HCT116 (cell line): Measurements from ENCODE around the gene LCK. TPM values are rescaled to one million over a fixed set of nuclear protein-coding genes. Genes with fewer than 3 reads are reported as not detected.

Source experiments
- ATAC-seq: fragments of 200-7000 bp; cut with Tn5 transposase; 2 replicates; pipeline ENCODE4 v1.9.1; 2020; ENCODE audit warnings: mild to moderate bottlenecking, moderate library complexity
- BruUV-seq: library from RNA; stranded (reverse); fragments of 400-500 nt; replicated peaks from 2 replicates; lab custom pipeline; 2021; lab: Mats Ljungman, UMichigan
- CTCF ChIA-PET: fragments of 300-600 bp; sonication (Branson Sonifier 250); formaldehyde crosslinking; loops from one replicate; lab custom pipeline; 2021; ENCODE audit warnings: antibody characterized with exemption; lab: Charles Lee
- POLR2A ChIA-PET: fragments of 300-600, 350-600 bp; sonication (Branson Sonifier 250); formaldehyde crosslinking; loops from one replicate; lab custom pipeline; 2021; ENCODE audit warnings: antibody characterized with exemption; lab: Charles Lee
- RAD21 ChIA-PET, 2 experiments: fragments of 300-600 bp; sonication (Branson Sonifier 250); formaldehyde crosslinking; loops; one replicate each; lab custom pipeline; 2023; ENCODE audit warnings: low total read pairs in 2 of 2; ENCODE audit not compliant: uncharacterized antibody in 2 of 2, unreplicated experiment in 2 of 2, low non-redundant PET in 1 of 2; lab: Charles Lee
- DNase-seq: peaks from one replicate; pipeline ENCODE4 v3.0.0-alpha.2; 2010; ENCODE audit warnings: low read depth, low spot score
- H2AFZ ChIP-seq: fragments of 200-600 bp; shearing (Covaris generic), sonication (generic); 2 replicates; pipeline ENCODE4 v1.6.1; 2017; ENCODE audit warnings: low read depth, mixed run types, mixed read lengths, antibody characterized with exemption, low read length; ENCODE audit not compliant: poor library complexity, severe bottlenecking
- H3K27ac ChIP-seq: 2 replicates; pipeline ENCODE4 v1.5.1; 2012; ENCODE audit warnings: low read depth, low read length
- H3K27me3 ChIP-seq: fragments of 200-600 bp; sonication (generic); 2 replicates; pipeline ENCODE4 v1.6.1; 2016; ENCODE audit warnings: mixed run types, low read length, mixed read lengths; ENCODE audit not compliant: insufficient read depth
- H3K36me3 ChIP-seq, 2 experiments: fragments of 200-500 bp in 1 of 2; fragments of 200-600 bp in 1 of 2; sonication (Bioruptor generic) in 1 of 2; sonication (generic) in 1 of 2; 2 replicates each; pipeline versions ENCODE4 v1.5.1 to v1.6.1; 2014 to 2016; ENCODE audit warnings: low read length in 2 of 2, inconsistent platforms in 1 of 2, mixed read lengths in 1 of 2, mixed run types in 1 of 2; ENCODE audit not compliant: insufficient read depth in 2 of 2, control insufficient read depth in 1 of 2
- H3K4me1 ChIP-seq, 2 experiments: fragments of 200-600 bp in 1 of 2; sonication (generic) in 1 of 2; 2 replicates each; pipeline versions ENCODE4 v1.5.1 to v1.6.1; 2012 to 2017; ENCODE audit warnings: low read length in 2 of 2, inconsistent platforms in 1 of 2, mild to moderate bottlenecking in 1 of 2, mixed read lengths in 1 of 2, mixed run types in 1 of 2, moderate library complexity in 1 of 2; ENCODE audit not compliant: insufficient read depth in 2 of 2, control insufficient read depth in 1 of 2
- H3K4me2 ChIP-seq: fragments of 200-600 bp; sonication (generic); 2 replicates; pipeline ENCODE4 v1.6.1; 2017; ENCODE audit warnings: mixed run types, low read length, mixed read lengths
- H3K4me3 ChIP-seq, 2 experiments: fragments of 200-600 bp in 1 of 2; sonication (generic) in 1 of 2; replicated peaks in 1 of 2; 2 replicates each; pipeline ENCODE4 v1.5.1; 2011 to 2016; ENCODE audit warnings: low read length in 2 of 2, control low read depth in 1 of 2, low read depth in 1 of 2, mild to moderate bottlenecking in 1 of 2, mixed read lengths in 1 of 2, mixed run types in 1 of 2
- H3K79me2 ChIP-seq: fragments of 200-600 bp; sonication (generic); 2 replicates; pipeline ENCODE4 v1.6.1; 2017; ENCODE audit warnings: mild to moderate bottlenecking, mixed run types, low read length, moderate library complexity, mixed read lengths; ENCODE audit not compliant: insufficient read depth
- H3K9ac ChIP-seq: fragments of 200-600 bp; sonication (generic); 2 replicates; pipeline ENCODE4 v1.6.1; 2016; ENCODE audit warnings: low read length, mixed read lengths
- H3K9me2 ChIP-seq: fragments of 200-600 bp; sonication (generic), shearing (Covaris generic); 2 replicates; pipeline ENCODE4 v1.6.1; 2017; ENCODE audit warnings: mixed run types, mild to moderate bottlenecking, moderate library complexity; ENCODE audit not compliant: insufficient read depth
- H3K9me3 ChIP-seq, 2 experiments: fragments of 200-500 bp in 1 of 2; fragments of 200-600 bp in 1 of 2; sonication (Bioruptor generic) in 1 of 2; sonication (generic) in 1 of 2; 2 replicates each; pipeline ENCODE4 v1.6.1; 2014 to 2017; ENCODE audit warnings: low read length in 2 of 2, mixed read lengths in 2 of 2, inconsistent platforms in 1 of 2, low read depth in 1 of 2, mild to moderate bottlenecking in 1 of 2, mixed run types in 1 of 2, moderate library complexity in 1 of 2; ENCODE audit not compliant: control insufficient read depth in 1 of 2, insufficient read depth in 1 of 2
- H4K20me1 ChIP-seq: fragments of 200-600 bp; sonication (generic), shearing (Covaris generic); 2 replicates; pipeline ENCODE4 v1.6.1; 2017; ENCODE audit warnings: mixed run types, mild to moderate bottlenecking, moderate library complexity; ENCODE audit not compliant: insufficient read depth
- CEBPB ChIP-seq: IDR thresholded peaks from 2 replicates; pipeline ENCODE4 v1.6.1; 2012; ENCODE audit warnings: low read depth
- ELF1 ChIP-seq: IDR thresholded peaks from 2 replicates; pipeline ENCODE4 v1.6.1; 2012; ENCODE audit warnings: low read depth, borderline replicate concordance
- EZH2 ChIP-seq: fragments of 200-600 bp; sonication (generic); IDR thresholded peaks from 2 replicates; pipeline ENCODE4 v1.6.1; 2017; ENCODE audit warnings: antibody characterized with exemption, mixed run types
- EZH2phosphoT487 ChIP-seq: fragments of 200-600 bp; IDR thresholded peaks from 2 replicates; pipeline ENCODE4 v1.6.1; 2018; ENCODE audit warnings: antibody characterized with exemption, borderline replicate concordance
- JUND ChIP-seq: IDR thresholded peaks from 2 replicates; pipeline ENCODE4 v1.6.1; 2012
- MAX ChIP-seq: IDR thresholded peaks from 2 replicates; pipeline ENCODE4 v1.6.1; 2012
- POLR2AphosphoS5 ChIP-seq: IDR thresholded peaks from 2 replicates; pipeline ENCODE4 v1.6.1; 2011; ENCODE audit warnings: mild to moderate bottlenecking, low read depth, low read length, moderate library complexity
- REST ChIP-seq: IDR thresholded peaks from 2 replicates; pipeline ENCODE4 v1.6.1; 2012; ENCODE audit warnings: low read depth
- SRF ChIP-seq: IDR thresholded peaks from 2 replicates; pipeline ENCODE4 v1.6.1; 2012; ENCODE audit warnings: low read depth
- TCF7L2 ChIP-seq: IDR thresholded peaks from 2 replicates; pipeline ENCODE4 v1.7.0; 2011; ENCODE audit warnings: borderline replicate concordance, inconsistent platforms; ENCODE audit not compliant: insufficient read depth, insufficient read length; ENCODE audit errors: extremely low read depth
- intact Hi-C: fragments of 100-400 bp; cut with micrococcal nuclease; formaldehyde crosslinking; loops from 2 replicates; pipeline ENCODE4 v1.10.0; 2022
- total RNA-seq: library from RNA; stranded (reverse); gene quantifications from one replicate; pipeline ENCODE4 v1.2.1, GENCODE V29; 2021; ENCODE audit not compliant: unreplicated experiment

The LCK gene
- total RNA-seq, 1 experiment from 2014 or later: 0.79 TPM

GRCh38 chr1:32329931-32330466 is 78.9 kb downstream of the LCK start:
- no peaks in the 10 kb centered on the region for H3K27me3 ChIP-seq
- ATAC-seq: no peak
- H4K20me1 ChIP-seq: no peaks in the 10 kb centered on the region
- no peak for TF ChIP-seq TCF7L2
- TF ChIP-seq POLR2AphosphoS5: no peak
- no peak for TF ChIP-seq REST
- no peak for TF ChIP-seq CEBPB
- no peak for TF ChIP-seq SRF
- TF ChIP-seq ELF1: no peak
- no peak for TF ChIP-seq JUND
- no peak for TF ChIP-seq EZH2
- no peak for TF ChIP-seq MAX
- no peak for TF ChIP-seq EZH2phosphoT487
- TF ChIP-seq, all 23 proteins: peak for 0
- peaks cover 30 to 55% of the 10 kb centered on the region in 2 experiments for H3K36me3 ChIP-seq
- no TSS peak for BruUV-seq
- no peak overlapping the region for H3K9ac ChIP-seq
- DNase-seq: no peak
- peaks cover 19% of the 10 kb centered on the region for H3K79me2 ChIP-seq
- POLR2A ChIA-PET: no interaction called here
- intact Hi-C loops: no loop called here
- H3K9me2 ChIP-seq: no peaks in the 10 kb centered on the region
- H3K4me1 ChIP-seq: peaks cover 19 to 36% of the 10 kb centered on the region in 2 experiments
- no peak overlapping the region for H3K4me2 ChIP-seq
- no peak overlapping the region for H2AFZ ChIP-seq
- no peak overlapping the region for H3K27ac ChIP-seq
- no peaks in the 10 kb centered on the region for H3K9me3 ChIP-seq
- RAD21 ChIA-PET: no interaction called here
- CTCF ChIA-PET: no interaction called here
- H3K4me3 ChIP-seq: no peak overlapping the region
